Measurements from ENCODE around the gene CEP68.

DNA sequence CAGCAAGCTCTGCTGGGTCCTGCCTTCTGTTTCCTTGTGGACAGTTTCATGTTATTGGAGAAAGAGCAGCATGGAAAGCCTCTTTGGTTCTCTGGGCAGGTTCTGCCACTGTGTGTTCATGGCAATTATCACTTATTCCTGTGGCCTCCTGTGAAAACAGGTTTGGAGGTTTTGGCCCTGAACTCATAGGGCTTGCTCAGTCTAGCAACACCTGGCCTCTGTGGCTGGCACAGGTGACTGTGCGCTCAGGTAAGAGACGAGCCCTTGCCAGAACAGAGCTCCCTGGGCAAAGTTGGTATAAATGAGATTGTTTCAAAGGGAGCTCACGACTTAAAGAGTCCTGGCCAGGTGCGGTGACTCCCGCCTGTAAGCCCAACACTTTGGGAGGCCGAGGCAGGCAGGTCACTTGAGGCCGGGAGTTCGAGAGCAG is 5.7 kb downstream of the CEP68 start:
- no peak for TF ChIP-seq POLR2A (IDR thresholded peaks at IDR 0.05; ENCODE audit: low read depth, low read length)
- no peak for TF ChIP-seq POLR2AphosphoS5 (IDR thresholded peaks at IDR 0.05; ENCODE audit: low read depth, low read length)

Measured in GM12891 (cell line).